ENCODE measurements around the gene CDX1.

The CDX1 gene

DNA sequence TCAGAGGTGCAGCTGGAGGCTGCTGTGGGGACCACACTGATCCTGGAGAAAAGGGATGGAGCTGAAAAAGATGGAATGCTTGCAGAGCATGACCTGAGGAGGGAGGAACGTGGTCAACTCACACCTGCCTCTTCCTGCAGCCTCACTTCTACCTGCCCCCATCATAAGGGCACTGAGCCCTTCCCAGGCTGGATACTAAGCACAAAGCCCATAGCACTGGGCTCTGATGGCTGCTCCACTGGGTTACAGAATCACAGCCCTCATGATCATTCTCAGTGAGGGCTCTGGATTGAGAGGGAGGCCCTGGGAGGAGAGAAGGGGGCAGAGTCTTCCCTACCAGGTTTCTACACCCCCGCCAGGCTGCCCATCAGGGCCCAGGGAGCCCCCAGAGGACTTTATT lies 17.4 kb downstream of the CDX1 start:
- no peak for TF ChIP-seq POLR2AphosphoS5 (IDR thresholded peaks at IDR 0.05; ENCODE audit: low read depth, low read length)
- TF ChIP-seq TAF1 (IDR thresholded peaks at IDR 0.05; ENCODE audit: low read depth, low read length) = no peak
- no peak for TF ChIP-seq SPI1 (IDR thresholded peaks at IDR 0.05; ENCODE audit: low read depth, low read length)
- no peak for TF ChIP-seq PAX5 (IDR thresholded peaks at IDR 0.05; ENCODE audit: insufficient read depth, low read length, severe bottlenecking)
- no peak for TF ChIP-seq POU2F2 (IDR thresholded peaks at IDR 0.05; ENCODE audit: low read depth, low read length)
- TF ChIP-seq POLR2A (IDR thresholded peaks at IDR 0.05; ENCODE audit: low read depth, low read length) = no peak
- DNase-seq (ENCODE audit: insufficient read length, low spot score) (no peak), FAIRE-seq (no peak)

DNA sequence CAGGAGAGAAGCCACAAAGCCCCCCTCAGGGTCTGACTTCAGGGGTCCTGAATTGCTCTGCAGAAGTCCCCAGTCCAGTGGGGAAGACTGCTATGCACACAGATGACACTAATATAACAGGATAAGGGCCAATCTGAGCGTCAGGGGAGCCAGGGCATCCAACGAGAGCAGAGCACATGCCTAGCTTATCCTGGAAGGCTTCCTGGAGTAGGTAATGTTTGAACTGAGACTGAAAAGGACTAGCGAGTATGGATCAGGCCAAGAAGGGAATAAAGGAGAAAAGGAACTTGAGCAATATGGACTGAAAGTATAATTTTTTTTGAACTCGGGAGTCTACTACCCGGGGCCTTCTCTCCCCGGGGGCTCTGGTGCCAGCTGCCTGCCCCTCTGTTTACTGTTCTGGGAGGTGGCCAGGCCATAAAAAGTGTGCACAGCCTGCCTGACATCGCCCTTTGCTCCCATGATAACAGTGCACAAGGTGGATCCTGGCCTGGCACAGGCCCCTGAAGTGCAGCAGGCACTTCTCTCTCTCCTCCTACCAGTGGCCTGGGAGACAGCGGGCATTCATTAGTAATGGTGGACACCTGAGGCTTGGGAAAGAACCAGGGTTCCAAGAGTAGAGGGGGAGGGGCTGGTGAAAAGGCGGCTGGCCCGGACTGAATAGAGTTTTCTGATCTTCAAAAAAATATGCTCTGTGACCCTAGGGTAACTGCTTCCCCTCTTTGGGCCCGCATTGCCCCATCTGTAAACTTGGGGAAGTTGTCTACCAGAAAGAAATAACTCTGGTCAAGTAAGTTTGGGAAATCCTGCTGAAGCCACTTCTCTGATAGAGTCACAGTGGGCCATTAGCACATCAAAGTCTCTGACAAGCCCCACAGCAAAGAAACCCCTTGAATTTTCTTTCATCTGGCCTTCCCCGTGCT lies 18.7 kb downstream of the CDX1 start:
- DNase-seq (ENCODE audit: insufficient read length, low spot score) (no peak), FAIRE-seq (no peak)
- TF ChIP-seq POU2F2 (IDR thresholded peaks at IDR 0.05; ENCODE audit: low read depth, low read length) (no peak), PAX5 (IDR thresholded peaks at IDR 0.05; ENCODE audit: insufficient read depth, low read length, severe bottlenecking) (no peak), POLR2A (IDR thresholded peaks at IDR 0.05; ENCODE audit: low read depth, low read length) (no peak), POLR2AphosphoS5 (IDR thresholded peaks at IDR 0.05; ENCODE audit: low read depth, low read length) (no peak), SPI1 (IDR thresholded peaks at IDR 0.05; ENCODE audit: low read depth, low read length) (no peak), TAF1 (IDR thresholded peaks at IDR 0.05; ENCODE audit: low read depth, low read length) (no peak)

DNA sequence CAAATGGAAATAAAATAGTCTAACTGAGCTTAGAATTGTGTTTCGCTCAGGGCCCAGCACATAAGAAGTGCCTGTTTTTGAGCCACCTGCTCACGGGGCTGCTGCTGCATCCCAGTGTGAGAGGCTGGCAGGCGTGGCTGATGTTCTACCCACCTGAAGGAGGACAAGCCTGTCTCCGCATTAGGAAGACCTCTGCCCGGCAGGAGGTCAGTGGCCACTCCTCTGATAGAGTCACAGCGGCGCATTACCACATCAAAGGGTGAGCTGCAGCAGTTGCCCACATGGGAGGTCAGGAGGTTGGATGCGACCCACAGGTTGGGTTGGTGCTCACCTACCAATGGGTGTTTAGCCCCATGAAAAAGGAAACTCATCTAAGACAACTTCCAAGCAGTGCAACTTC lies 19.6 kb downstream of the CDX1 start:
- TF ChIP-seq SPI1 (IDR thresholded peaks at IDR 0.05; ENCODE audit: low read depth, low read length) = no peak
- TF ChIP-seq POLR2AphosphoS5 (IDR thresholded peaks at IDR 0.05; ENCODE audit: low read depth, low read length) = no peak
- TF ChIP-seq TAF1 (IDR thresholded peaks at IDR 0.05; ENCODE audit: low read depth, low read length) = no peak
- no peak for TF ChIP-seq POU2F2 (IDR thresholded peaks at IDR 0.05; ENCODE audit: low read depth, low read length)
- no peak for TF ChIP-seq POLR2A (IDR thresholded peaks at IDR 0.05; ENCODE audit: low read depth, low read length)
- TF ChIP-seq PAX5 (IDR thresholded peaks at IDR 0.05; ENCODE audit: insufficient read depth, low read length, severe bottlenecking) = no peak
- FAIRE-seq = no peak
- DNase-seq (ENCODE audit: insufficient read length, low spot score) = no peak

DNA sequence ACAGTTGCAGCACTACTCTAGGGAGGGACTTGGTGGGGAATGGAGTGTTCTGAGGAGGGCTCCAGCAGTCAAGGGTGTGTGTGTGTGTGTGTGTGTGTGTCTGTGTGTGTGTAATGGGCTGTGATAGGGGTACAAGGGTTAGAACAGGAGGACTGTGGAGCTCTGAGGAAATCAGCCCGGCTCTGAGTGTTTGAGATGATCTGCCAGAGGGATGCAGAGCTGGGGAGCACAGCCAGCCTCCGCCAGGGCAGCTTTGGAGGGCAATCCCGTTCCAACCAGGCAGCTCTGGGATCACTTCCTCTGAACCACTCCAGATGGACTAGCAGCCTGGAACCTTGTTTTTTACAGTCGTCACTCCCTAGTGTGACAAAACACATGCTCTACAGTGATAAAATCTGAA lies 20.3 kb downstream of the CDX1 start:
- TF ChIP-seq POLR2AphosphoS5 (IDR thresholded peaks at IDR 0.05; ENCODE audit: low read depth, low read length) (no peak), SPI1 (IDR thresholded peaks at IDR 0.05; ENCODE audit: low read depth, low read length) (no peak), POU2F2 (IDR thresholded peaks at IDR 0.05; ENCODE audit: low read depth, low read length) (no peak), POLR2A (IDR thresholded peaks at IDR 0.05; ENCODE audit: low read depth, low read length) (no peak), TAF1 (IDR thresholded peaks at IDR 0.05; ENCODE audit: low read depth, low read length) (no peak), PAX5 (IDR thresholded peaks at IDR 0.05; ENCODE audit: insufficient read depth, low read length, severe bottlenecking) (no peak)
- DNase-seq (ENCODE audit: insufficient read length, low spot score) (no peak), FAIRE-seq (no peak)

DNA sequence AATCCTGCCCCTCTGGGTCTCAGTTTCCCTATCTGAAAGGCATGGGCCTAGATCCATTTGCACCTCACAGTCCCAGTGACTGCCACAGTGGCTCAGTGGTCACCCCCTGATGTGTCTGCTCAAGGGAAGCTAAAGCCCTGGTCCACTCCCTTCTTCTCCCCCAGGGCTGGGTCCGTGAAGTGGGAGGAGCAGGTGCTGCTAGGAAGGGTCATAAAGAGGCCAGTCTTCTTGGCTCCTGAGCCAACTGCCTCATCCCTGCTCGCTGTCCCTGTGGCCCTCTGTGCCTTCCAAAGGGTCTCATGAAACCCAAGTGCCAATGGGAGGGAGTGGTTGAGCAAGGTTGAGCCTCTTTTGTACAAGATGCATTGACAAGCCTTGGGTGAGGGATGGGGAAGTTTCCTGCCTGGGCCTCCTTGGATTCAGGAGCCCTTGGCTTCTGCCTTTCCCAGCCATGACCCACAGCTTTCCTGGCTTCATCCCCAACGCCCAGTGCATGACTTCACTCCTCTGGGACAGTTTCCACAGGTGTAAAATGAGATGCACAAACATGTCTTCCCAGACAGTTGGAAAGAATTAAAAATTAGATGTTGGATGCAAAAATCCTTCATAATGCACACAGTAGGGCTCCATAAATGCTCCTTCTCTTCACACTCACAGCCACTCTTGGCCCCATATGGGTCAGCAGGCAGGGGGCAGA lies 21.7 kb downstream of the CDX1 start:
- TF ChIP-seq POLR2AphosphoS5 (IDR thresholded peaks at IDR 0.05; ENCODE audit: low read depth, low read length) (no peak), POLR2A (IDR thresholded peaks at IDR 0.05; ENCODE audit: low read depth, low read length) (no peak), PAX5 (IDR thresholded peaks at IDR 0.05; ENCODE audit: insufficient read depth, low read length, severe bottlenecking) (no peak), POU2F2 (IDR thresholded peaks at IDR 0.05; ENCODE audit: low read depth, low read length) (no peak), TAF1 (IDR thresholded peaks at IDR 0.05; ENCODE audit: low read depth, low read length) (no peak), SPI1 (IDR thresholded peaks at IDR 0.05; ENCODE audit: low read depth, low read length) (no peak)
- no peak for FAIRE-seq
- no peak for DNase-seq (ENCODE audit: insufficient read length, low spot score)

DNA sequence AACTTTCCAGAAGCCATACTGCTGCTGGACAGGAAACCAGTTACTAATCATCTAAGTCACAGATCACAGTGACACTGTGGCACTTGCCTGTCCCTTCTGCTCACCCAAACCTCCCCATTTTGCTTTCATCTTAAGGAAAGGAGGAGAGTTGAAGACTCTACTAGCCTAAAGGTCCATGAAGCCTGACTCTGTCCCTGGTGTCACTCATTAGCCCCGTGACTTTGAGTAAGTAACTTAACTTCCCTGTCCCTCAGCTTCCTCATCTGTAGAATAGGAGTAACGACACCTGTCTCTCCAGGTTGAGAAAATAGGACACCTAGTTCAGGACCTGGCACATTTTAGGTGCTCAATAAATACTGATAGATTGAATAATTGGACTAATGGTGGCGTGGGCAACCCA lies 22.7 kb downstream of the CDX1 start:
- TF ChIP-seq SPI1 (IDR thresholded peaks at IDR 0.05; ENCODE audit: low read depth, low read length) = no peak
- TF ChIP-seq PAX5 (IDR thresholded peaks at IDR 0.05; ENCODE audit: insufficient read depth, low read length, severe bottlenecking) = no peak
- no peak for TF ChIP-seq POU2F2 (IDR thresholded peaks at IDR 0.05; ENCODE audit: low read depth, low read length)
- TF ChIP-seq POLR2AphosphoS5 (IDR thresholded peaks at IDR 0.05; ENCODE audit: low read depth, low read length) = no peak
- no peak for TF ChIP-seq POLR2A (IDR thresholded peaks at IDR 0.05; ENCODE audit: low read depth, low read length)
- TF ChIP-seq TAF1 (IDR thresholded peaks at IDR 0.05; ENCODE audit: low read depth, low read length) = no peak
- no peak for DNase-seq (ENCODE audit: insufficient read length, low spot score)
- FAIRE-seq = no peak

DNA sequence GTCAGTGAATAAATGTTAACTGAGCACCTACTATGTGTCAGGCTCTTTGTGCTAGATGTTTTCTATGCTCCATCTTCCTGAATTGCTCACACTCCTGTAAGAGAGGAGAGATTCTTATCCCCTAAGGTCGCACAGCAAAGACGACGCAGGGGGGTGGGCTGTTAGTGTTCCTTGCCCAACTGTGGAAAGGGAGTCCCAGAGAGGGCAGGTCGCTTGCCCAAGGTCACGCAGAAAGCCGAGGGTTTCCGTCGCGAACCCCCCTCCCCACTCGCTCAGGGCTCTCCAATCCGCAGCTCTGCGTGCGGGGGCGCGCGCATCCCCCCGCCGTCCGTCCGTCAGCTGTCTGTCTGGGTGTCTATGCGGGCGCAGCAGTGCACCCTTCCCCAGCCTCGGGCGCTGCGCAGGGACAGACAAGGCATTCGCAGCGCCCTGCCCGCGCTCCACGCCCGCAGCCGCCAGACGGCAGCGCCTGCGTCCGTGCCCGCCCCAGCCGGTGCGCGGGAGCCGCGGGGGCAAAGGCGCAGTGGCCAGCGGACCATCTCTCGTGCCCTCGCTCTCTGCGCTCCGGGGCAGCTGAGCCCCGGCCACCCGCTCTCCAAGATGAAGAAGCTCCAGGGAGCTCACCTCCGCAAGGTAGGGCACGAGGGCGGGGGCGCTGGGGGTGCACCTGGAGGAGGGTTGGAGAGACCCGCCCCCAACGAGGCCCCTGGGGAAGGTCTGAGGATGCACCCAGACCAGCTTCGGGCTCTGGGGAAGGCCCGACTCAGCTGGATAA lies 23.3 kb downstream of the CDX1 start, which contains the start of gene SLC6A7:
TSS of gene SLC6A7 (plus strand) at position 335 of the 775 bp plus-strand sequence. CDS start at position 601, 266 bp downstream.
- DNase-seq (ENCODE audit: insufficient read length, low spot score) = no peak
- no peak for FAIRE-seq
- TF ChIP-seq TAF1 (IDR thresholded peaks at IDR 0.05; ENCODE audit: low read depth, low read length) (no peak), POLR2AphosphoS5 (IDR thresholded peaks at IDR 0.05; ENCODE audit: low read depth, low read length) (no peak), POLR2A (IDR thresholded peaks at IDR 0.05; ENCODE audit: low read depth, low read length) (no peak), SPI1 (IDR thresholded peaks at IDR 0.05; ENCODE audit: low read depth, low read length) (no peak), PAX5 (IDR thresholded peaks at IDR 0.05; ENCODE audit: insufficient read depth, low read length, severe bottlenecking) (no peak), POU2F2 (IDR thresholded peaks at IDR 0.05; ENCODE audit: low read depth, low read length) (no peak)

DNA sequence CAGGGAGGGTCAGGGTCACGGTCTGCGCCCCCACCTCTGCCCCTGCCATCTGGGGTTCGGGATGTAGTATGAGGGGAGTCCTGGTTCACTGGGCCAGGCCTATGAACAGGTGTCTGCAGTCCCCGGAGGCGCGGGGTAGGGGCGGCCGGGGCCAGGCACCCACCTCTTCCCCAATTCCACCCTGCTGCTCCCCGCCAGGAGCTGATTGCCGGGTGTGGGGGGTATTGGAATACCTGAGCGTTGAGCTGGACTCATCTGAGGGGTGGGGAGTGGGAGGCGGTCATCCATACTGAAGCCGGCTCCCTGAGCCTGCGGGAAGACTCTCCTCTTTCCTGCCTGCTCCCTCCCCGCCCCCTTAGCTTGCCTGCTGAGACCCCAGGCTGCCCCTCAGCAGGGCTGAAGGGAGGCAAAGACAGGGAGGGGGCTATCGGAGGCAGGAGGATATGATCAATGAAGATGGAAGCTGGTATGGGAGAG lies 24.0 kb downstream of the CDX1 start:
- no peak for TF ChIP-seq POLR2AphosphoS5 (IDR thresholded peaks at IDR 0.05; ENCODE audit: low read depth, low read length)
- no peak for TF ChIP-seq SPI1 (IDR thresholded peaks at IDR 0.05; ENCODE audit: low read depth, low read length)
- no peak for TF ChIP-seq POU2F2 (IDR thresholded peaks at IDR 0.05; ENCODE audit: low read depth, low read length)
- DNase-seq (ENCODE audit: insufficient read length, low spot score) (no peak), FAIRE-seq (no peak)

All from GM12891 (cell line).